Erythroblast (primary cell): ENCODE measurements around the gene AMBRA1.

Source experiments
- GATA1 ChIP-seq: IDR thresholded peaks from 2 replicates; pipeline ENCODE4 v1.6.1; 2011; ENCODE audit warnings: low read depth, mild to moderate bottlenecking, control low read depth, low read length, moderate library complexity
- POLR2A ChIP-seq: IDR thresholded peaks from 2 replicates; pipeline ENCODE4 v1.6.1; 2011; ENCODE audit warnings: mild to moderate bottlenecking, low read length

DNA sequence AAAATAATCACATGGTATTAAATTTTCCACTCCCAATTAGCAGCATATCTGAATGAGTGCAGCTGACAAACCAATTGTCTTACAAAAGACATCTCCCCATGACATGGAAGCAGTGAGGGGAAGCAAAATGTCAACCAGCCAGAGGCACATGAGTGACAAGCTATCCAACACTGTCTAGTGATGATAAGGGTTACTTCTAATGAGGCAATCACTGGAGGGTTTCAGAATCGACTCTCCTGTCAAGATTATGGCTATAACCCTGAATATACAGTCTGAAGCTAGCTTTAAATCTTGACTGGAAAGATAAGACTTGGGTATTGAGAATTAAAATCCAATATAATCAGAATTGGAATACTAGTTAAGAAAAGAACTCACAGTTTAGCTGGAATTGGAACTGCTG, 50.3 kb downstream of the AMBRA1 start:
- TF ChIP-seq POLR2A (no peak), GATA1 (no peak)
